OCI-LY3 (cell line): ENCODE measurements around the gene HGS.
A peak's percentile ranks its signal among the peaks of the same experiment; 100 is the strongest.
"Not testable (repeated sequence)": the region's sequence is repeated elsewhere in the genome, so short reads cannot be mapped to it uniquely, and the experiment has no call there.

Experiments used
- H2AFZ ChIP-seq: fragments of 200-600, 300-600 bp; shearing (Covaris generic); 2 replicates; pipeline ENCODE4 v1.6.0; 2014; ENCODE audit warnings: antibody characterized with exemption, low read depth, low read length
- H3K27ac ChIP-seq: fragments of 200-600, 300-600 bp; sonication (generic); 2 replicates; pipeline ENCODE4 v1.5.1; 2014; ENCODE audit warnings: mild to moderate bottlenecking, low read length, moderate library complexity, mixed read lengths
- H3K27me3 ChIP-seq: fragments of 200-600, 300-600 bp; sonication (generic); 2 replicates; pipeline ENCODE4 v1.6.1; 2014; ENCODE audit warnings: low read depth, low read length, mixed read lengths
- H3K36me3 ChIP-seq: fragments of 200-600, 300-600 bp; sonication (generic); replicated peaks from 2 replicates; pipeline ENCODE3; 2014; ENCODE audit warnings: low read depth, low read length, mixed read lengths
- H3K4me1 ChIP-seq: fragments of 300-600, 200-600 bp; sonication (generic); 2 replicates; pipeline ENCODE4 v1.6.1; 2014; ENCODE audit warnings: low read length, mixed read lengths
- H3K4me2 ChIP-seq: fragments of 200-600, 300-600 bp; sonication (generic); 2 replicates; pipeline ENCODE4 v1.6.1; 2014; ENCODE audit warnings: low read length, mixed read lengths
- H3K4me3 ChIP-seq: fragments of 300-600, 200-600 bp; sonication (generic); 2 replicates; pipeline ENCODE4 v1.5.1; 2014; ENCODE audit warnings: antibody characterized with exemption, mild to moderate bottlenecking, low read length, moderate library complexity
- H3K79me2 ChIP-seq: fragments of 300-600, 200-600 bp; shearing (Covaris generic); 2 replicates; pipeline ENCODE4 v1.6.1; 2014; ENCODE audit warnings: mild to moderate bottlenecking, low read length, mixed read lengths
- H3K9ac ChIP-seq: fragments of 300-600, 200-600 bp; shearing (Covaris generic); 2 replicates; pipeline ENCODE4 v1.6.0; 2014; ENCODE audit warnings: mild to moderate bottlenecking, low read length, moderate library complexity
- H3K9me3 ChIP-seq: fragments of 200-600, 300-600 bp; shearing (Covaris generic); 2 replicates; pipeline ENCODE4 v1.6.1; 2014; ENCODE audit warnings: low read length, mixed read lengths; ENCODE audit not compliant: insufficient read depth
- H4K20me1 ChIP-seq: fragments of 200-600, 300-600 bp; sonication (generic); 2 replicates; pipeline ENCODE4 v1.6.1; 2016; ENCODE audit warnings: low read length, mixed read lengths; ENCODE audit not compliant: insufficient read depth
- CTCF ChIP-seq: fragments of 200-600, 300-600 bp; sonication (generic); IDR thresholded peaks from 2 replicates; pipeline ENCODE4 v1.5.1; 2014; ENCODE audit warnings: antibody characterized with exemption, low read length, low read depth
- EZH2phosphoT487 ChIP-seq: fragments of 200-600 bp; shearing (Covaris generic); IDR thresholded peaks from 2 replicates; pipeline ENCODE4 v1.6.1; 2018; ENCODE audit warnings: antibody characterized with exemption, mixed run types, low read depth

Gene HGS

GRCh38 chr17:81675515-81676221 is 8.1 kb upstream of the HGS start:
- H3K27me3 ChIP-seq, H4K20me1 ChIP-seq, H3K9me3 ChIP-seq, H3K4me2 ChIP-seq, H3K27ac ChIP-seq, H3K79me2 ChIP-seq, H3K4me1 ChIP-seq, H3K4me3 ChIP-seq, H2AFZ ChIP-seq, H3K9ac ChIP-seq: not testable (repeated sequence)
- peaks cover 19% of the 10 kb centered on the region for H3K36me3 ChIP-seq
- TF ChIP-seq CTCF, result peak; percentile 21; the same call in 1 of the 2 replicates

- H3K27ac ChIP-seq, result no peak overlapping the region
- H3K9ac ChIP-seq, result no peak overlapping the region
- peaks cover 8% of the 10 kb centered on the region for H3K79me2 ChIP-seq
- no peaks in the 10 kb centered on the region for H3K9me3 ChIP-seq
- peaks cover 11% of the 10 kb centered on the region for H3K36me3 ChIP-seq
- H4K20me1 ChIP-seq, result no peaks in the 10 kb centered on the region
- H3K4me1 ChIP-seq, result no peaks in the 10 kb centered on the region
- no peaks in the 10 kb centered on the region for H3K27me3 ChIP-seq
- TF ChIP-seq EZH2phosphoT487 (no peak), CTCF (no peak)
- no peak overlapping the region for H3K4me3 ChIP-seq
- no peak overlapping the region for H3K4me2 ChIP-seq
- no peak overlapping the region for H2AFZ ChIP-seq
Measured at GRCh38 chr17:81676906-81677305, 6.9 kb upstream of the HGS start.

GRCh38 chr17:81680150-81680549 is 3.7 kb upstream of the HGS start:
- Histone ChIP-seq H3K9ac (no peak overlapping the region), H4K20me1 (0 out of 2 replicates have a peak, but pooled peaks cover under 1% of the 10 kb centered on the region), H3K4me2 (no peak overlapping the region), H3K27ac (no peak overlapping the region), H3K4me1 (peaks cover 13% of the 10 kb centered on the region), H3K4me3 (no peak overlapping the region), H3K9me3 (no peaks in the 10 kb centered on the region), H2AFZ (no peak overlapping the region), H3K27me3 (no peaks in the 10 kb centered on the region), H3K79me2 (peaks cover 38% of the 10 kb centered on the region), H3K36me3 (peaks cover under 1% of the 10 kb centered on the region)
- TF ChIP-seq CTCF, result no peak
- no peak for TF ChIP-seq EZH2phosphoT487

GRCh38 chr17:81681672-81682071 is 2.1 kb upstream of the HGS start:
- Histone ChIP-seq H3K4me3 (no peak overlapping the region), H4K20me1 (0 out of 2 replicates have a peak, but pooled peaks cover 6% of the 10 kb centered on the region), H3K4me1 (peaks cover 18% of the 10 kb centered on the region), H3K27me3 (no peaks in the 10 kb centered on the region), H2AFZ (no peak overlapping the region), H3K36me3 (peaks cover 10% of the 10 kb centered on the region), H3K9ac (no peak overlapping the region), H3K4me2 (no peak overlapping the region), H3K79me2 (peaks cover 53% of the 10 kb centered on the region), H3K9me3 (no peaks in the 10 kb centered on the region), H3K27ac (no peak overlapping the region)
- no peak for TF ChIP-seq EZH2phosphoT487
- TF ChIP-seq CTCF, result no peak
